Muscle of arm (tissue), 14 donors: Measurements from ENCODE around the gene FFAR2. TPM values are rescaled to one million over a fixed set of nuclear protein-coding genes. Genes with fewer than 3 reads are reported as not detected.
"Not testable (repeated sequence)": the region's sequence is repeated elsewhere in the genome, so short reads cannot be mapped to it uniquely, and the experiment has no call there.

Experiments
- DNase-seq: peaks from one replicate; pipeline ENCODE4 v3.0.0-alpha.2; 2013
- long read RNA-seq, 11 donors: transcript quantifications; one replicate each; lab custom pipeline, GENCODE V29; 2026
- polyA plus RNA-seq, 12 donors: library from polyadenylated mRNA; unstranded; fragments of 120-200 nt; gene quantifications; one replicate each; pipeline ENCODE4 v1.2.1, GENCODE V29; 2013; ENCODE audit not compliant: insufficient read length in 12 of 12

FFAR2 gene
- polyA plus RNA-seq: under 1 TPM in 9 of 12 donors, not detected in 3; 0.08 to 0.54 (median 0.26) TPM
- long read RNA-seq, donor 1, transcript FFAR2-201 (1 exons, 2,051 nt): major isoform, 5 of 5 reads
- long read RNA-seq, donor 1, partial matches to known transcripts: 0 of 5 reads
- long read RNA-seq, donor 1, other reads (novel, unspliced or antisense): 0 of 5 reads
- long read RNA-seq, donor 2, partial matches to known transcripts: 0 of 1 reads
- long read RNA-seq, donor 2, other reads (novel, unspliced or antisense): 0 of 1 reads
- long read RNA-seq, donor 3: 0 reads
- long read RNA-seq, donor 4, partial matches to known transcripts: 0 of 1 reads
- long read RNA-seq, donor 4, other reads (novel, unspliced or antisense): 0 of 1 reads
- long read RNA-seq, donor 5: 0 reads
- long read RNA-seq, donor 6: 0 reads
- long read RNA-seq, donor 7: 0 reads
- long read RNA-seq, donor 8: 0 reads
- long read RNA-seq, donor 9: 0 reads
- long read RNA-seq, donor 10: 0 reads
- long read RNA-seq, donor 11: 0 reads

DNA sequence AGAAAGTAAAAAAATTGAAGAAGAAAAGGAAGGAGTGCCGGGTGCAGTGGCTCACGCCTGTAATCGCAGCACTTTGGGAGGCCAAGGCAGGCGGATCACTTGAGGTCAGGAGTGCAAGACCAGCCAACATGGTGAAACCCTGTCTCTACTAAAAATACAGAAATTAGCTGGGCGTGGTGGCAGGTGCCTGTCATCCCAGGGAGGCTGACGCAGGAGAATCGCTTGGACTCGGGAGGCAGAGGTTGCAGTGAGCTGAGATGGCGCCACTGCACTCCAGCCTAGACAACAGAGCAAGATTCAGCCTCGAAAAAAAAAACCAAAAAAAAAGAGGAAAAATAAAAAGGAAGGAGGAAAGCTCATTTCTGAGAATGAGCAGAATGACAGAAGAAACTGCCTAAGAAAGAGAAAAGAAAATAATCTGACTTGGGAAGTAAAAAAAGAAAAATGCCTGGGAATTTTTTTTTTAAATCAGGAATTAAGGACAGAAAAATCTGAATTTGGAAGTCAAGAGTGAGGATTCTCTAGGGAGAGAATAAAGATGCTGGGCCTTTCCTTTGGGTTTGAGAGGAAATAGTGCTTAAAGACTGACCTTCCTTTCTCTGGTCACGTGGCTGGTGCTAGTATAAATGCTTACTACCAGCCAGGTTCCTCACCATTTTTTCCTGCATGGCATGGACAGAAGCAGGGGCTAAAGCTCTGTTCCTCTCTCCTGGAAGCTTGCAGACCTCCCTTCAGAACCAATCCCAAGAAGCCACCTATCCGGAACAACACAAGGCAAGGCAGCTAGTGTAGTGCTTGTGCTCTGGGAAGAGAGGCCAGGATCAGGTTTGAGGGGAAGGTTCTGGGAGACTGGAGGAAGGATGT is at the start of gene FFAR2:
FFAR2 (plus strand) TSS at position 652 of the 864 bp plus-strand sequence. CDS start 1,458 bp downstream, outside the sequence.
- no peak for DNase-seq

DNA sequence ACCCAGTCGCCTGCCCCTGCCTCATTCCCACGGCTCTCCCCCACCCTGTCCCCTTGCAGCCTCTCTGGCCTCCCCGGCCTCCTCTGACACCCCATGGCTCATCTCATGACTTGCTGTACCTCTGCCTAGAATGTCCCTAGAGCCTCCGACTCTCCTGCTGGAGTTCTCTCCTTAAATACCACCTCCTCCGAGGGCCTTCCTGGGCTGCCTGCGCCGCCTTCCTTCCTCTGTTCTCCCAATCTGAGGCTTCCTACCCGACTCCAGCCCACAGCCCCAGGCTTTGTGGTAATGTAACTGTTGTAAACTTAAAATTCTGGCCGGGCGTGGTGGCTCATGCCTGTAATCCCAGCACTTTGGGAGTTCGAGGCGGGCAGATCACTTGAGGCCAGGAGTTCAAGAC is 49.5 kb upstream of the FFAR2 start:
- no peak for DNase-seq

DNA sequence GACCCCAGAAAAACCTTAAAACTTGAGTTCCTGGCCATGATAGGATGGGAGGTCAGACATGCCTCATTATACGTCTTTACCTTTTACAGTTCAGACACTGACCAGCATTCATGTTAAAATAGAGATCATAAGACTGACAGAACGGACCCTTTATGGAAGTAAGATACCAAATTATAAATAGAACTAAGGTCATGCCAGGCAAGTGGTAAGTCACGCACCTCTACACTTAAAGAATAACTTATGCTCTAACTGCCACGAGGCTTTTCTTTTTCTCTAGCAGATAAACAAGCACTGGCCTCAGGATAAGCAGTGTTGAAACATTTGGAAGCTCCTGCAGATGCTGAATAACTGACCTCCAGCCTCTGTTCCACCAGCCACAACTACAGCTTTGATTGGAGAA is 48.8 kb upstream of the FFAR2 start:
- no peak for DNase-seq

DNA sequence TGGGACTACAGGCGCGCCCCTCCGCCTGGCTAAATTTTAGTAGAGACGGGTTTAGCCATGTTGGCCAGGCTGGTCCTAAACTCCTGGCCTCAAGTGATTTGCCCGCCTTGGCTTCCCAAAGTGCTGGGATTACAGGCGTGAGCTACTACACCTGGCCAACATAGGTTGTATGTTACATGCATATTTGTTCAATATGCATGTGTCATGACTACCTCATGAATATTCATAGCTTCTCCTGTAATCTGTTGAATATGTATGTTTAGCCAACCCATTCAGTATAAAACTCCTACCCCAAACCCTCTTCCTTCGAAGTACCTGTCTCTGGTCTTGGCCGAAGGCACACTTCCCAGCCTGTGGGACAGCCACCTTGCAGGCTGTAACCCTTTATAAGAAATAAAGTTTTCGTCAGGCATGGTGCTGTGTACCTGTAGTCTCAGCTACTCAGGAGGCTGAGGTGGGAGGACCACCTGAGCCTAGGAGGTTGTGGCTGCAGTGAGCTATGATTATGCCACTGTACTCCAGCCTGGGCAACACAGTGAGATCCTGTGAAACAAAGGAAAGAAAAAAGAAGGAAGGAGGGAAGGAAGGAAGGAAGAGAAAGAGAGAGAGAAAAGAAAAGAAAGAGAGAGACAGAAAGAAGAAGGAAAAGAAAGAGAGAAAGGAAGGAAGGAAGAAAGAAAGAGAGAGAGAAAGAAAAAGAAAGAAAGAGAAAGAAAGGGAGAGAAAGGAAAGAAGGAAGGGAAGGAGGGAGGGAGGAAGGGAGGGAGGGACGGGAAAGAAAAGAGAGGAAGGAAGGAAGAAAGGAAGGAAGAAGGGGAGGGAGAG is 47.9 kb upstream of the FFAR2 start:
- no peak for DNase-seq

DNA sequence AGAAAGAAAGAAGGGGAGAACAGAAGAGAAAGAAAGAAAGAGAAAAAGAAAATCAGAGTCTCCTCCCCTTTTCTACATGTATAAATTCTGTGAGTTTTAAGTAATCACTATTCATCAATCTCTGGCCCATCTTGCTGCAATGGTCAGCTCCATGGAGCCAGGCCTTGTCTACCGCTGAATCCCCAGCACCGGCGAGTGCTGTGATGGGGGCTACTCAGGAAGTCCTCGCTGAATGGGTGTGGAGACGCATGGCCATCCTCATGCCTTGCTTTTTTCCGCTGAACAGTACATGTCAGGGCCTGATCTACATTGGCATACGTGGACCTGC is 47.3 kb upstream of the FFAR2 start:
- DNase-seq: no peak

DNA sequence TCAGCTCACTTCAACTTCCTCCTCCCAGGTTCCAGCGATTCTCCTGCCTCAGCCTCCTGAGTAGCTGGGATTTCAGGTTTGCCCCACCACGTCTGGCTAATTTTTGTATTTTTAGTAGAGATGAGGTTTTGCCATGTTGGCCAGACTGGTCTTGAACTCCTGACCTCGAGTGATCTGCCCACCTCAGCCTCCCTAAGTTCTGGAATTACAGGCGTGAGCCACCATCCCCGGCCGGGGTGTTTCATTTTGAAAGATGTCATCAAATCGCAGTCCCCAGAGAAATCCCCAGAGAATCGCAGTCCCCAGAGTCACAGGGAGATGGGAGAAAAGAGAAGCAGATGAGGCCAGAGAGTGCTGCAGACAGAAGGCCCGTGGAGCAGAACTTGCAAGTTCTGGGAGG is 46.6 kb upstream of the FFAR2 start:
- not testable (repeated sequence) for DNase-seq

DNA sequence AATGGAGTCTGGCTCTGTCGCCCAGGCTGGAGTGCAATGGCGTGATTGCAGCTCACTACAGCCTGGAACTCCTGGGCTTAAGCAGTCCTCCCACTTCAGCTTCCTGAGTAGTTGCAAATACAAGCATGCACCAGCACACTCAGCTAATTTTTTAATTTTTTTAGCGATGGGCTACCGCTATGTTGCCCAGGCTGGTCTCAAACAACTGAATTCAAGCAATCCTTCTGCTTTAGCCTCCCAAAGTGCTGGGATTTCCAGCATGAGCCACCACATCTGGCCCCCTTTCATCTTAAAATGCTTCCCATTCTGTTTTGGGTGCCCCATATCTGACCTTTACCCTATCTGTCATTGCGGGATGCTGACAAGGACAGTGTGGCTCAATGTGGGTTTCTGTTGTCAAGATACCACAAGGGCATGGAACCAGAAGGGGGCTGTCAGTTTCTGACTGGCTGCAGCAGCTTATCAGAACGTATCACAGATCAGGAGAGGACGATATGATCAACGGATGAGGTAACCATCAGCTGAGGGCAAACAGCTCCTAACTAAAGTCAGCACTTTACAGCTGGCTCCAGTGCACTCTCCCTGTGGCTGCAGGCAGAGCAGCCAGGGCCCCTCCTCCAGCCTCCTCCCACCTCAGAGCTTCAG is 44.8 kb upstream of the FFAR2 start:
- no peak for DNase-seq

DNA sequence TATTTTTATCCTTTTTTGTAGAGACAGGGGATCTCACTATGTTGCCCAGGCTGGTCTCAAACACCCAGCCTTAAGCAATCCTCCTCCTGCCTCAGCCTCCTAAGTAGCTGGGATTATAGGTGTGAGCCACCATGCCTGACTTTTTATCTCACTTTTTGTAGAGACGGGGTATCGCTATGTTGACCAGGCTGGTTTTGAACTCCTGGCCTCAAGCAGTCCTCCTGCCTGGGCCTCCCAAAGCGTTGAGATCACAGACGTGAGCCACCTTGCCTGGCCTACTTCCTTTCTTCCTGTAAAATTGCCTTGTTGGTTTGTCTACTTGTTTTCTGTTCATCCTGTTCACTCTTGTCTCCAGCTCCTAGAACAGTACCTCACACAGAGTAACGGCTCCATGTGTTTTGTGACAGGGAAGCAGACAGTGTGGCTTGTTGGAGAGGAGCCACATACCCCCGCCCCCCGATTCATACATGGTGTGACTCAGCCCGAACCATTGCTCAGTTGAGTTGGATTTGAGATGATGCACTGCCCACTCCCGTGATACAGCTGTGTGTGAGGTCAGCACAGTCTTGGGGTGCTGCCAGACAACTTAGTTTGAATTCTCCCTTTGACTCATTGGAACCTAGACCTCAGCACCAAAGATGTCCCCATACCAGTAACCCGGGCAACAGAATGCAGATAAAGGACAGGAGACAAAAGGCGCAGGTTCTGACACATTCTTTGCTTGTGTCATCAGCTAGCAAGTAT is 43.0 kb upstream of the FFAR2 start:
- peak; percentile 22 for DNase-seq

DNA sequence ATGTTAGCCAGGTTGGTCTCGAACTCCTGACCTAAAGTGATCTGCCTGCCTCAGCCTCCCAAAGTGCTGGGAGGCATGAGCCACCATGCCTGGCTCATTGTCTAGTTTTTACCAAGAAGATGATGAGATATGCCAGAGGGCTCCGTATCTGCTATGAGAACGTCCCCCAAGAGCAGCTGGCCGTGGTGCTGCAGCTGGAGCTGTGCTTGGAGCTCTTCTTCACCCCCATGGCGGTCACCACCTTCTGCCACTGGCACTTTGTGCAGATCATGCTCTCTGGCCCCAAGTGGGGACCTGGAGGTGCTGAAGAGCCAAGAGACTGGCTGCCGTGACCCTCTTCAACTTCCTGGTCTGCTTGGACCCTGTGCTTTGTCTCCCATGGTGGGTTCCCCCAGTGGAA is 40.4 kb upstream of the FFAR2 start:
- no peak for DNase-seq

DNA sequence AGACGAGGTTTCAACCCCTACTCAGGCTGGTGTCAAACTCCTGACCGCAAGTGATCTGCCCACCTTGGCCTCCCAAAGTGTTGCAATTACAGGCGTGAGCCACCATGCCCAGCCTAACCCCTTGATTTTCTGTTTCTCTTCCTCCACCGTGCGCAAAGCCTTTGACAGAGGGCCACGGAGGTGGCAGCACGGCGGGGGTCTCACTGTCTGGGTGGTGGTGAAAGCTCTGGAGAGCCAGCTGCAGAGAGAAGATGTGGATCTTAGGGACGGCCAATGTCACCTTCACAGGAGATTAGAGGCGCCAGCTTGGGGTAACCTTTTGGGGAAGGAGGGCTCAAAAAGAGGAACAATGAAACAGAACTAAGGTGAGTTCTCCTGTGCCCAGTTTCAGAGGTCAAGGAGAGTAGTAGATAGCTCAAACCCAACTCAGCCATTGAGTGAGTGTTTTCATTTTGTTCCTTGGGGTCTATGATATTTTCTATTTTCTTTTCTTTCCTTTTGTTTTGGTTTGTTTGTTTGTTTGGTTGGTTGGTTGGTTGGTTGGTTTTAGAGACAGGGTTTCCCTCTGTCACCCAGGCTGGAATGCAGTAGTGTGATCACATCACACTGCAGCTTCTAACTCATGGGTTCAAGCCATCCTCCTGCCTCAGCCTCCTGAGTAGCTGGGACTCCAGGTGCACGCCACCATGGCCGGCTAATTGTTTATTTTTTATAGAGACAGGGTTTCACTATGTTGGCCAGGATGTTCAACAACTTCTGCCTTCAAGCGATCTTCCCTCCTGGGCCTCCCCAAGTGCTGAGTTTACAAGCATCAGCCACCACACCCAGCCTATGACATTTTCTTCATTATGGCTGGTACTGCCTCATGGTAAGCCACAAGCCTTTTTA is 39.5 kb upstream of the FFAR2 start:
- DNase-seq: no peak

DNA sequence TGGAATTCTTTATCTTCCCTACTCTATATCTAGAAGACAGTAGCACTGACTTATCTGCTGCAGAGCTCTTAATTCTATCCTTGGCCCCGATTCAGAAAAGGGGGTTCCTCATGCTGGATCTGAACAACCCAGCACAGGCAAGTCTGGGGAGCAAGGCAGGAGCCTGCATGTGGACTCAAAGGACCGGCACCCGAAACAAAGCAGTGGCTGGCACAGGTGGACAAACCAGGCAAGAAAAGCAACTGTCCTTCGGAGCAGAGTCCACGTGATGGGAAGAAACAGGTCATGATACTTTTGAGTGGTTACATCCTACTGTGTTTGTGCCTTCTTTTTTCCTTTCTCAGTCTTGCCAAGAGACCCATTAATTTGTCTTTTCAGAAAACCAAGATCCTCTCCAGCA is 38.9 kb upstream of the FFAR2 start:
- DNase-seq: no peak

DNA sequence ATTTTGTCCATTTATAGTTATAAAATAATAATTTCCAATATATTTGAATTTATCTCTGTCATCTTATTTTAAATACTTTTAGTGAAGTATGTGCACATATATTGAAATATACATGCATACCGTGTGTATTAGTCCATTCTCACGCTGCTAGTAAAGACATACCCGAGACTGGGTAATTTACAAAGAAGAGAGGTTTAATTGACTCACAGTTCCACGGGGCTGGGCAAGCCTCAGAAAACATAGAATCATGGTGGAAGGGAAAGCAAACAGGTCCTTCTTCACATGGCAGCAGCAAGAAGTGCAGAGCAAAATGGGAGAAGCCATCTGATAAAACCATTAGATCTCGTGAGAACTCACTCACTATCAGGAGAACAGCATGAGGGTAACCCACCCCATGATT is 37.6 kb upstream of the FFAR2 start:
- no peak for DNase-seq

DNA sequence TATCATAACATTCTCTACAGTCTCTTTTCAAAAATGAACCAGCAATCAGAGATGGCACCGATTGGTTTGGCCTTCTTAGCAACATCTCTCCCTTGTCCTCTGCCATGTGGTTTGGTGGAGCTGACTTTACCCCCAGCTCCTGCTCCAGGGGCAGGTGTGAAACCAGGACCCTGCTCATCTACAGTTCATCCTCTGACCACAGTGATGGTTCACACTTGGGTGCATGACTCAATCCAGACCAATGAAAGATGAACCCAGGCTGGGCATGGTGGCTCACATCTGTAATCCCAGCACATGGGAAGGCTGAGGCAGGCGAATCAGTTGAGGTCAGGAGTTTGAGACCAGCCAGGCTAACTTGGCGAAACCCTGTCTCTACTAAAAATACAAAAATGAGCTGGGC is 33.6 kb upstream of the FFAR2 start:
- no peak for DNase-seq

DNA sequence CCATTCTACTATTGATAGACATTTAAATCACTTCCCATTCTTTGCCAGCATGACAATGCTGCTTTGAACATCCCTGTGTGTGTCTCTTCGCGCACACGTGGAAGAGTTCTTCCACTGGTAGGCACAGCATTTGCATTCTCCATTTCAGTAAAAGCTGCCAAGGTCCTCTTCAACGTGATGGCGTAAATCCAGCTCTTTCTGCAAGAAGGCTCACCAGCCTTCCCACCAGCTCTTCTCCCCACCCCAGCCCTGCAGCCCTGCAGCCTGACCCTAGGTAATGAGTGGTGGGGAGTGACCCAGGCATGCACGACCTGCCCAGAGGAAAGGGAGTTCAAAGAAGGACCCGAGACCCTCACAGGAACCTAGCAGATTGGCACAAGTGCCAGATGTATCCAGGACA is 31.7 kb upstream of the FFAR2 start:
- DNase-seq: no peak

DNA sequence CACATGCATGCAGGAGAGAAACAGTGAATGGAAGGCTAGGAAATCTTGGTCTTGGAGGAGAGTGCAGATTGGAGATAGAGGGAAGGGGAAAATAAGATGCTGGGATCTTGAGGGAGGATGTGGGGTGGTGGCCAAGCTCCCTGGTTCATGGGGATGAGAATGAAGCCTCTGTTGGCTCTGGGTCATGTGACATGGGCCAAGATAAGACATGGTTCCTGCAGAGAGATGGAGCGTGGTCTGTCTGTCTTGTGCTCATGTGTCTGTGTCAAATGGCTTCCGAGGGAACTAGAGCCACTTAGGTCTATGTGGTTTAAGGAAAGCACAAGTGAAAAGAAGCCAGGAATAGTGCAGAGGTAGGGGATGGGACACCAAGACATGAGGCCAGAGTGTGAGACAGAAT is 30.8 kb upstream of the FFAR2 start:
- no peak for DNase-seq

DNA sequence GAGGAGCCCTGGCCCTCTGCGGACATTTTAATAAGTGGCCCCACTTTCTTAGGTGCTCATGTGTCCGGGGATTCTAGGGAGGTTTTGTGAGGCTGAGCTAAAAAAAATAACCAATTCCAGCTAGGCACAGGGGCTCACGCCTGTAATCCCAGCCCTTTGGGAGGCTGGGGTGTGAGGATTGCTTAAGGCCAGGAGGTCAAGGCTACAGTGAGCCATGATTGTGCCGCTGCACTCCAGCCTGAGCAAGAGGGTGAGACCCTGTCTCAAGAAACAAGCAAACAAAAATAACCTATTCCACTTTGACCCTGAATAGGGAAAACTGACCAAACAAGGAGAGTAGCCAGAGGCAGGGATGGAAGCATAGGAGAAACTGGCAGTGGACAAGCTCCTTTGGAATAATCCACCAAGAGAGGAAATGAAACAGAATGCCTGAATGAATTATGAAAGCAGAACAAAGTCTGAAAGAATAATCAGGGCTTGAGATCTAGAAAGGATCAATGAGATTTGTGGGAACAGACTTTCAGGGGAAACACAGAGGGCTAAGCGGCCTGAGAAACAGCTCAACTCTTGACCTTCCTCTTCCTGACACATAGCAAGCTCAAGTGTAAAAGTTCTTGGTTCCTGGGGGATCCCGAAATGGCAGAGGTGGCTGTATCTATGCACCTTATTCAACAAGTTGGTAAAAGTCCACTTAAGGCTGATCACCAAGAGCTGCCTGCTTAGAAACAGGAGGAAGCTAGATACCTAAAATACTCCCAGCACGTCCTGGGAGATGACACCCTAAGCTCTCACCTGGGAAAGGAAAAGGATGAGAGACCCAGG is 30.1 kb upstream of the FFAR2 start:
- no peak for DNase-seq

DNA sequence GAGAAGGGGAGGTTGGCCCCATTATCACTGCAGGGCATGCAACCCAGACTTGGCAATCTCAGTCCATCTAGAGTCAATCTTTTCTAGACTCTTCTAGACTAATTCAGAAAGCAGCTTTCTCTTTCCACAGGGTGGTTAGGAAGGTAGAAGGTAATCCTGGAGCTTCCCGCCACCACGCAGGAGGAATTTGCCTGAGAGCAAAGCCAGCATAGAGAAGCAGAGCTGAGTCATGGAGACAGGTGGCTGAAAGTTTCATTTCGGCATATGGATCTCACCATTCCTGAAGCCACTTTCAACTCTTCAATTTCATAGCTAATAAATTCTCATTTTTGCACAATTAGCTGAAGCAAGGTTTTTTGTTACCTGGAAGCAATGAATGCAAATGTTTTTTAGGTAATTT is 29.0 kb upstream of the FFAR2 start:
- no peak for DNase-seq

DNA sequence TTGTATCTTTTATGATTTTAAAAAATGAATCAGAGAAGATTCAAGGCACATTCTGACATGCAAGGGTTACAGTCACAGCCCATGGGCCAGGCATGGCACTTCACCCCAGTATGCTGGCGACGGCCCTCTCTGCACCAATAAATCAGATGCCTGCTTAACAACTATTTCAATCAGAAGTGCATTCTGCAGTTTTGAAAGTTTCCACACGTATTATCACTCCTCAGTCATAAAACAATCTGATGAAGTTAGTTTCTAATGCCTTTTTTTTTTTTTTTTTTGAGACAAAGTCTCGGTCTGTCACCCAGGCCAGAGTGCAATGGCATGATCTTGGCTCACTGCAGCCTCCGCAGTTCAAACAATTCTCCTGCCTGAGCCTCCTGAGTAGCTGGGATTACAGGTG is 28.3 kb upstream of the FFAR2 start:
- no peak for DNase-seq

DNA sequence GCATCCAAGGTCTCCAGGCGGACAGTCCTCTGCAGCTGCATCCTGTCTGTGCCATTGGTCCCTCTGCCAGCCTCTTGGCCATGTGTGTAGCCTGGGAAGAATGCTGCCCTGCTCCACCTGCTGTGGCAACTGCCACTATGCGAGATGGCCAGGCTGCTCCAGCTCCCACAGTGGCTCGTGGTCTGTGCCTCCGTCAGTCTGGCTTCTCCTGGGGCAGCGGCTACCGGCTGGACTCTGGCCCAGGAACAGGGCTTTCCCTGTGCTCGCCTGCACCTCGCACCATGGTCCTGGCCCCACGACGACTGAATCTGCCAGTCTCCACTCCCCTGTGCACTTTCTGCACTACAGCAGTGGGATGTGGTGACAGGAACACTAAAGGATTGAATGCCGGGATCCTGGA is 26.7 kb upstream of the FFAR2 start:
- DNase-seq: no peak
